HTR-8/SVneo (cell line): ENCODE measurements around the gene NNMT.

ENCODE experiments used
- DNase-seq: peaks from one replicate; pipeline ENCODE4 v3.0.0; 2011; ENCODE audit warnings: low spot score, mixed read lengths; ENCODE audit not compliant: insufficient read length
- FAIRE-seq: peaks from 2 replicates; lab custom pipeline; 2011; peaks lifted over from hg19 to GRCh38; lab: Jason Lieb, UNC

The NNMT gene

GRCh38 chr11:114281388-114281956, 14.7 kb upstream of the NNMT start:
- FAIRE-seq (no peak), DNase-seq (no peak)

- no peak for FAIRE-seq
- no peak for DNase-seq
Measured at GRCh38 chr11:114282488-114282887, 13.7 kb upstream of the NNMT start.

- FAIRE-seq (no peak), DNase-seq (no peak)
Measured at GRCh38 chr11:114283422-114283821, 12.8 kb upstream of the NNMT start.

GRCh38 chr11:114284021-114284420, 12.2 kb upstream of the NNMT start:
- DNase-seq (no peak), FAIRE-seq (no peak)

- DNase-seq (no peak), FAIRE-seq (no peak)
Measured at GRCh38 chr11:114284914-114285313, 11.3 kb upstream of the NNMT start.

GRCh38 chr11:114285599-114285998, 10.6 kb upstream of the NNMT start:
- FAIRE-seq = peak; percentile 36
- no peak for DNase-seq

- DNase-seq = no peak
- no peak for FAIRE-seq
Measured at GRCh38 chr11:114286229-114286628, 10.0 kb upstream of the NNMT start.

GRCh38 chr11:114287154-114287553, 9.0 kb upstream of the NNMT start:
- FAIRE-seq (no peak), DNase-seq (no peak)

GRCh38 chr11:114288136-114288535, 8.1 kb upstream of the NNMT start:
- DNase-seq (no peak), FAIRE-seq (no peak)

- DNase-seq (no peak), FAIRE-seq (no peak)
Measured at GRCh38 chr11:114289779-114290178, 6.4 kb upstream of the NNMT start.

GRCh38 chr11:114290503-114291235, 5.5 kb upstream of the NNMT start:
- peak; percentile 36 for FAIRE-seq
- DNase-seq = no peak

GRCh38 chr11:114291381-114291780, 4.8 kb upstream of the NNMT start:
- DNase-seq (no peak), FAIRE-seq (peak; percentile 79)

GRCh38 chr11:114291842-114292680, 4.1 kb upstream of the NNMT start:
- peak; percentile 69 for FAIRE-seq
- DNase-seq = no peak

- DNase-seq = no peak
- no peak for FAIRE-seq
Measured at GRCh38 chr11:114293201-114293711, 2.9 kb upstream of the NNMT start.

GRCh38 chr11:114296605-114297372, 590 bp downstream of the NNMT start:
- no peak for DNase-seq
- no peak for FAIRE-seq

- no peak for DNase-seq
- FAIRE-seq = no peak
Measured at GRCh38 chr11:114297806-114298709, 1.9 kb downstream of the NNMT start.

GRCh38 chr11:114298710-114299109, 2.5 kb downstream of the NNMT start:
- FAIRE-seq (peak; percentile 62), DNase-seq (no peak)

- no peak for DNase-seq
- FAIRE-seq = no peak
Measured at GRCh38 chr11:114301088-114301487, 4.9 kb downstream of the NNMT start.

- no peak for FAIRE-seq
- no peak for DNase-seq
Measured at GRCh38 chr11:114301927-114302326, 5.7 kb downstream of the NNMT start.
